ENCODE results near the gene DIS3L2. TPM values are rescaled to one million over a fixed set of nuclear protein-coding genes. Genes with fewer than 3 reads are reported as not detected.

Gene DIS3L2
- total RNA-seq, 1 experiment from 2014 or later, result 19.9 TPM

DNA sequence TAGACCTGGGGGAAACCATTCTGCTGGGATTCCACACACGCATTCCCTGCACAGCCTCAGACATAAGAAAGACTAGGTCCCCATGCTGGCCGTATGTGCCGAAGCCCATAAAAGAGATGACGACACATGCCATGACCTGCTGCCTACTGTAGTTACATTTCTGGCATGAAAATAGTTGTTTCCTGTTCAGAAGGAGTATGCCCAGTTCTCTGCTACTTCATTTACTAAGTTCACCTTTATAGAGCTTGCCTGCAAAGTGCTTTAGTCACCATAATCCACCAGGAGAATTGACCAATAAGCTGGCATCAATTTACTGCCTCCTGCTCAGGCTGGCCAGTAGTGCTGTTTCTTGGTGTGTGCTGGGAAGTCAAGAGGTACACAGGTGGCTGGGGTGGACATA, 266.8 kb downstream of the DIS3L2 start:
- DNase-seq (ENCODE audit: low read depth), result no peak

DNA sequence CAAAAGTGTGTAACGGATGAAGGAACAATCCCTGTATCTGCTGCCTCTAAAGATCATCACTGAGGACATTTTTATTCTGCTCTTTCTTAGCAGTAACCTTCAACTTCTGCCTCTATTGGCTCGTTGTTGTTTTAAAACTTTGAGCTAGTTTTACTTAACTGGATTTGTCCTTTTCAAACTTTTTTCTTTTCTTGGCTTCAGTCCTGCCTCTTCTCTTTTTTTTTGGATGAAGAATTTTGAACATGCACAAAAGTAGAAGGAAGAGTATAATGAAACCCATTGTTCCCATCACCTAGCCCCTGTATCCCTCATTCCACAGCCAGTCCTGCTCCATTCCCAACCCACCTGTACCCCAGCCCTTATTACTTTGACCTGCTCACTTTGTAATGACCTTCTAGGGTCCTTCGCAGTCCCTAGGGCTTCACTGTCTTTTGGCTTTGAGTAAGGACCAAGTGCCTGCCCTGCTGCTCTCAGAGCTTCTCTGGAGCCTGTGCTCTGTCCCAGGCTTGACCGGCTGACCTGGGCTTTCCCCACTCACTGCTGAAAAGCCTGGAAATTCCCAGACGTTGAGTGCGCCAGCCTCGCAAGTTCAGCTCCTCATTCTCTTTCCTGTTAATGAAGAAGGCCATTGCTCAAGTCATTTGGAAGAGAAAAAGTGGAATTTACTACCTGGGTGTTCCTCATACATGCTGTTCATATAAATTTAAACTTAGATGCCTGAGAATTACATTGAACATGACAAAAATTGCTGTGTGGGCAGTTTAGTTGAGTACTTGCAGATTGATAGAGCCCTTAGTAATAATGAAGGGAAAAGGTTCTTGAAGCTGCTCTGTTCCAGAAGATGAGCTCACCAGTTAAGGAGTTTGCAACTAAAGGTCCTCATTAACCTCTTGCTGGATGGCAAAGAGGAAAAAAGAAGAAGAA, 267.7 kb downstream of the DIS3L2 start:
- DNase-seq (ENCODE audit: low read depth), result no peak

DNA sequence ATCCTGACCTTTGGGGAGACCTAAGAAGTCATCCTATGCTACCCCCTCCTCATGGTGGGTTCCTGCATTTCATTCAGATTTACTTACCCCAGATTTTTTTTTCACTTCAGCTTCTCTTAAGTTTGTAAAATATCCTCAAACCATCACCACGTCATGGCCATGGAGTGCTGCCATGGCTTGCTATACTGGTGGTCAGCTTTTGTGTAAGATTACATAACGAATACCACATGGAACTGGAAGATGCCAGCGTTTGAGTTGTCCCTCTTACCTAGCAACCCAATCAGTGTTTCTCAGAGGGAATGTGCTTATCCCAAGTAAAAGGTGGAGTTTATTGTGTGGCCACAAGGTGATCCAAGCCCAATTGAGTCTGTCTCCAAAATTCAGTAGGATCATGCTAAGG, 268.4 kb downstream of the DIS3L2 start:
- DNase-seq (ENCODE audit: low read depth), result no peak

DNA sequence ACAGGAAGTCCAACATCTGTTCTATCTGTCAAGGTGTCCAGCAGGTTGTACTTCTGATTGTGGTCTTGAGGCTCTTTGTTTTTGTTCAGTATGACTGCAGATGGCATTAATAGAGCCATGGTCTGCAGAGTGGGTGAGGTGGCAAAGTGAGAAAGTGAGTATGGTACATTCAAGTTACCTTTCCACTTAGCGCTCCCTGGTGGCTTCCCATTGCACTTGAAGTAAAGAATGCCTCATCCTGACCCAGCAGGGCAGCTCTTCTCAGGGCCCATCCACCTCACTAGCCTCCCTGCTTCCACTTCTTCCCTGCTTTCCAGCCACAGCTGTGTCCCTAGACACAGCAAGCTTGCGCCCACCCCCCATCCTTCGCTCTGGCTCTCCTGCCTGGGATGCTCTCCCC, 269.0 kb downstream of the DIS3L2 start:
- peak; percentile 20 for DNase-seq (ENCODE audit: low read depth)

DNA sequence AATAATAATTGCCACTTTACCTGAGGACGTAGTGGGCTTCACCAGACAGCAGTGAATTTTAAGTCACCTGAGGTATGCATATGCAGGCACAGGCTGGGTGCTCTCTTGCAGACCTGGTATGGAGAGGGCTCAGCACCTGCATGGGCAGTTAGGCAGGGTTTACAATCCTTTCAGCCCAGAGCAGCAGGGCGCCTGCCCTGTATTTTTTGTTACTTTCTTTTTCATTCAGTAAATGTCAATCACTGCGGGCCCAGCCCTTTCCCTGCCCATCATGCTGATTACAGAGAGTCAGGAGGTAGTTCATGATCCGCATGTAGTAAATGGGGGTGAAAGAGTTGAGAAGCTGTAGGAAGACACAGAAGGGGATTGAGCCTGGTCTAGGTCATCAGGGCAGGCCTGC, 270.0 kb downstream of the DIS3L2 start:
- no peak for DNase-seq (ENCODE audit: low read depth)

DNA sequence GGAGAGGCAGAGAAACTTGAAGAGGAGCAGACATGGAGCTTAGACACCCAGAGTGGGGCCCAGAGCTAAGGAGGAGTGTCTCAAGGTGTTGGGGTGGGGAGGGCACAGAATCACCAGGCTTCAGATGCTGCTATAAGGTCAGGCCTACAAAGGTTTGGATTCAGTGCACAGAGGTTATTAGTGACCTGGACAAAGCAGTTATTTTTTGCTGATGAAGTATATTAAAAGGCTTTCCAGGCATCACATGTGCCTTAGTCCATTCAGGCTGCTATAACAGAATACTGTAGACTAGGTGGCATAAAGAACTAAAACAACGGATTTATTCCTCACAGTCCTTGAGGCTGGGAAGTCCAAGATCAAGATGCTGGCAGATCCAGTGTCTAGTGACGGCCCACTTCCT, 271.4 kb downstream of the DIS3L2 start:
- DNase-seq (ENCODE audit: low read depth), result no peak

DNA sequence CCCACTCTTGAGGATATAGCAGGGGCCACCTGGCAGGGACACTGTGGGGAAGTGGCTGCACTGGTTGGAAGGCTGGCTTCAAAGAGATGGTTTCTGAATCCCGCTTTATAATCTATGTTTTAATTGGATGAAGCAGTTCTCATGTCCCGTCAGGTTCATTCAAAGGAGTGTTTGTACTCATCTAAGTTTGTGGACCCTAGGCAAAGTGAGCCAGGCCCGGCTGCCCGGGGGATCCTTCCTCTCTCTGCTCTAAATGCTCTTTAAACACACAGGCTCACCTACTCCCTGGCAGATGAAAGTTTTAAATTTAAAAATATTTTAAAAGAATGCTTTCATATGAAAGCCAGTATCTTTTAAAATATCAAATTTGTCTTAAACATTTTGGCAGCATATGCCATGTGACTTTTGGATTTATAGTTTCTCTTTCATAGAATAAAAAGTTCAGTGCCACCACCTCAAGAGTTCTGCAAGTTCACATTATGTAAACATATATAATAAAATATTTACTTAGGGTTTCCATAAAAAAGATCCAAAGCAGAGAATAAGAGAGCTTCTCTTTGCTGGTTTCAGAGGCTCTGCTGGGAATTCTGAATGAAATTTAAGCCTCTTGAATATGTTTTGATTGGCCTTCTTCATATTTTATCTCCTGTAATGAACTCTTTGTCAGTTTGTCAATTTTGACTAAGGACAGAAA, 273.6 kb downstream of the DIS3L2 start:
- no peak for DNase-seq (ENCODE audit: low read depth)

DNA sequence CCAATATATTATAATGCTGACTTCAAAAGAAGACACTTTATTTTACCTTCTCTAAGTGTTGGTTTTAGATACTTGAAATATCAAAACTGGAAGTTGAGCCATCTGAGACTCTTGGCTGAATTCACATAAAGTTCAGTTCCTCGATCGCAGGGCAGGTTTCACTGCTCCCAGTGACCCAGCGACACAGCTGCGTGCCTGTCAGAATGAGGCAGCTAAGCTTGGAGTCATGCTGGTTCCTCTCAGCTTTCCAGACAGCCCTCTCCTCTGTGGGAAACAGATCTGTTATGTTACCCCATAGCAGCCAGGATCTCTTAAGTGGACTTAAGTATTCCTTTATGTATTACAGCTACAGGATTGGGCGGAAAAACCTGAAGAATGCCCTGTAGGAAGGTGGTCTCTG, 274.2 kb downstream of the DIS3L2 start:
- peak; percentile 22 for DNase-seq (ENCODE audit: low read depth)

DNA sequence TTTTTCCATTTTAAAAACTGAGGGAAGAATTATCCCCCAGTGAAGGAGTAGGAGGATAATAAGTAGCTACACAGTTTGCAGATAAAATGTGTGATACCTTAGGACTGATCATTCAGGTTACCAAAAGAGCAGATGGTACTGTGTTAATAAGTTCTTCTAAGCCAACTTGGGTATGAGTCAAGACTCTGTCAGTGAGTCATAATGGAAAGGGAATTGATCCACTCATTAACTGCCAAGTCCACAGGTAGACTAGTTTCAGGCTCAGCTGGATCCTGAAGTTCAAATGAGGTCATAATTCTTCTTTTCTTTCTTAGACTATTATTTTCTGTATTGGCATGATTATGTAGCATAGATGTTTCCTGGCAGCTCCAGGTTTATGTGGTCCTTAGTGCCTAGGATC, 274.7 kb downstream of the DIS3L2 start:
- DNase-seq (ENCODE audit: low read depth), result peak; percentile 10

DNA sequence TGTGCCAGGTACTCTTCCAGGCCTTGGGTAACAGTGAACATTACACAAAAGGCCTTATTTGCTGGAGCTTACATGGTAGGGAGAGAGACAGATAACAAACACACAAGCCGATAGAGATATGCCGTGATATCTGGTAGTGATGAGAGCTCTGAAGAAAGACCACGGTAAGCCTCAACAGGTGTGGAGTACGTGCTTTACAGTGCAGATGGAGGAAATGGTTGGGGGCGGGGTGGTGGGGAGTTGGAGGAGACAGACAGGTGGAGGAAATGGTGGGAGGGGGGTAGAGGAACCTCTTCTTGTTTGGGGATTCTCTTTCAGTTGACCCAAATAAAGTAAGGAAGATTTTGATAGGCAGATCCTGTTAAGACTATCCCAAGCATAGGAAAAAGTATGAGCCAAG, 276.0 kb downstream of the DIS3L2 start:
- no peak for DNase-seq (ENCODE audit: low read depth)

DNA sequence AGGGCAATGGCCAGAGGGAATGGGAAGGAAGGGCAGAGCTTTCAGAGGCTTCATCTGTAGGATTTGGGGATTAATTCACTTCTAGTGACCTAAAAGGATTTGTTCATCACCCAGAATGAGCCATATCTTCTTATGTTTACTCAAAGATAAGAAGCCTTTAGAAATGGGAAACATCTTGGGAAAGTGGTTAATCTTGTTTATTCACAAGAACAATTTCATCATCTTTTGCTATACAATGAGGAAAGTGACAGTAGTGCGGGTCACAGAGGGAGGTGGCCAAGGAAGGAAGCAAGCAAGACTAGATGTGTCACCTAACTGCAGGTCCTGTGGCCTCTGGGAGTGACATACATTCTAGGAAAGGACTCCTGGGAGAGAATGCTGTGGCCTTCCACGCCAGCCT, 276.6 kb downstream of the DIS3L2 start:
- DNase-seq (ENCODE audit: low read depth), result no peak

DNA sequence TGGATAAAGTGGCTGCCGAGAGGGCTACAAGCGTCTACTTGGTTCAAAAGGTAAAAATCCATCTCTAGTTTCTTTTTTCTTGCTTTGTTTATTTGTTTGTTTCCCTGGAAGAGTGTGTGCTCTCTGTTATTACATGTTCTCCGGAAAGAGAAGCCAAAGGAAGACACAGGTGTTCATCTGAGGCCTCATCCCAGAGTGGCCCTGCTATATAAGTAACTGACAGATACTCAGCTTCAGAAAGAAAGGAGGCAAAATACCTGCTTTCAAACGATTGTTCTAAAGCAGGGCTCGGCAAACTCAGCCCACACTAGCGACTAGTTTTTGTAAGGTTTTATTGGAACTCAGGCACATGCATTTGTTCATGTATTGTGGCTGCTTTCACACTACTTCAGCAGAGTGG, 277.1 kb downstream of the DIS3L2 start:
- no peak for DNase-seq (ENCODE audit: low read depth)

DNA sequence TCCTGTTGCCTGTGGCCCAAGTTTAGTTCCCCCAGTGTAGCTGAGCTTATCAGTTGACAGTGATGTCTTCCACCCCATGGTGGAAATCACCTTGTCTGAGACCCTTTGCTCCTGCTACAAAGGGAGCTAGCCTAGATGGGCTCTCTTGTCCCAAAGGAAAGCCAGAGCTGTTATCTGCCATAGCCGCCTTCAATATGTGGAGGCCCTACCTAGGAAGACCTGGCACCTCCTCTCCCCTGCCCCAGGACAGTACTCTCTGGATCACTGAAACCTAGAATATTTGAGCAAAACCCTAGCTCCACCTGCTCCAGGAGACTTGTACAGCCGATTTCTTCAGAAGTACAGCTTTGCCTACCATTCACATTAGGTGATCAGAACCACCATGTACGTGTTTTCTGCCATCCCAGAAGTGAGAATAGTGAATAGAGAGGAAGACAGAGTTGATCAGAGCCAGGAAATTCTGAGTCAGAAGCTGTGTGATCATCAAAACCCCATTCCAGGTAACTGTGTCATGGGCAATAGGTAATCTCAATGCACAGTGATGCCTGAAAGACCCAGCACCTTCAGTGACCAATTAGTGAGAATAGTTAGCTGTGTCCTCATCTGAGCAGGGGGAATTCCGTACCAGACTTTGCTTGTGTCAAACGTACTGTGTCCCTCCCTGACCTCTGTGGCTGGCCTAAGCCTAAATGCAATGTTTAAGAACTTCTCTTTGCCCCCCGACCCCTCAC, 278.6 kb downstream of the DIS3L2 start:
- no peak for DNase-seq (ENCODE audit: low read depth)

DNA sequence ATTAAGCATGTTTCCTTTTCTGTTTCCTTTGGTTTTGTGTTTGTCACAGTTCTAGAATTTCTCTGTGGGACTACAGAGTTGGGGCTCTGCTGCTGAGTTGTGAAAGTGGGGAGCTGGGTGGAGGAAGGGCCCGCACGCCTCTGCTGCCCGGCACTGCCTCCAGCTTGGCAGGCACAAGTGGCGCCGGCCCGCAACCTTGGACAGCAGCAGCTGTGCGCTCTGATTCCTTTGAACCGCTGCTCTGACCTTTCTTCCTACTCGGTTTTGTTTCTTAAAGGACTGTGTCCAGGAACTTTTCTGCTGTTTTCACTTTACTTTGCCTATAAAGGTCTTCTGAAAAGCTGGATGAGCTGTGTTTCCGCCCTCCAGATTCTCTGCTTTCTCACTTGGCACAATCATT, 279.4 kb downstream of the DIS3L2 start:
- DNase-seq (ENCODE audit: low read depth), result no peak

DNA sequence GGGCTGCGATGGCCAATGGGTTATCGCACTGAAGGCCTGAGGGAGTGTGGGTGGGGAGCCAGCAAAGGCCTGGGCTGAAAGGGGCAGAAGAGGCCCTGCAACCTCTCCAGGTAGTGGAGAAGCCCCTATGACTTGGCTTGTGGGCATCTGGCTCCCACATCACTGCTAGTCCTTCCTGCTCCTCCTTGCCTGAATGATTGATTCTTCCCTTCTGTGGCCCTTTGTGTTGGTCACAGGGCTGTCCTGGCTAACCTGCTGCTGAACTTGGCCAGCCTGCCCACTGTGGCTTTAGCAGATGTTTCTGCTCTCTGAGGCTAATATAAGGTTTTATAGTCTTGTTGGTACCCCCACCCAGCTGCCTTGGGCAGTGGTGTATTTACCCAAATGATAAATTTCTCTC, 280.8 kb downstream of the DIS3L2 start:
- no peak for DNase-seq (ENCODE audit: low read depth)

DNA sequence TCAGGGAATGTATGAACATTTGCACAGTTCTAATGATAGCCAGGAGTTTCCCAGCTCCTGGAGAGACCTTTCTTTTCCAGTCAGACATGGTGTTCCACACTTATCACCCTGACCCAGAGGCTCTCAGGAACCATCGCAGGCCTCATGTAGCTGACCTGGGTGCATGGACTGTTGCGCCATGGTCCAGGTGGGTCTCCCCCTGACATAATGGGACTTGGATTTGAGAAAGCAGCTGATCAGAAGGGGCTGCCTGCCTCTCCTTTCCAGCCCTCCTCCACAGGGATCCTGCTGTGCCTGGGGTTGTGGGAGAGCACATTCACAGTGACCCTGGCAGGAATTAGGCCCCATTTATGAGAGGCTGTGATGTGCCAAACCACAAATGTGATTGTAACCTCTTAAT, 283.6 kb downstream of the DIS3L2 start:
- DNase-seq (ENCODE audit: low read depth), result no peak

DNA sequence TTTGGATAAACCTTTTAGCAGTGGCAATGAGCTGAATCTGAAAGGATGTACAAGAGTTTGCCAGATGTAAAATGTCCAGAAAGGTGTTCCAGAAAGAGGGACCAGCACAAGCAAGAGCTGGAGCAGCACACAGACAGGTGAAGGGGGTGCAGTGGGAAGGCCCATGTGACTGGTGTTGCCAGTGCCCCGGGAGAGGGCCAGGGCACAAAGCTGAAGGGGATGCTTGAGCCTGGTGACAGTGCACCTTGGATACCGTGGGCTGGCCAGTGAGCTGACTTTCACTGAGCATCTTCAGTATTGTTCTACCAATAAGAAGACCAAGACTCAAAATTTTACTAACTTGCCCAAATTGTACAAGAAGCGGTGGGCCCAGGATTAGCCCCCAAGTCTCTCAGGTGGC, 284.7 kb downstream of the DIS3L2 start:
- DNase-seq (ENCODE audit: low read depth), result no peak

DNA sequence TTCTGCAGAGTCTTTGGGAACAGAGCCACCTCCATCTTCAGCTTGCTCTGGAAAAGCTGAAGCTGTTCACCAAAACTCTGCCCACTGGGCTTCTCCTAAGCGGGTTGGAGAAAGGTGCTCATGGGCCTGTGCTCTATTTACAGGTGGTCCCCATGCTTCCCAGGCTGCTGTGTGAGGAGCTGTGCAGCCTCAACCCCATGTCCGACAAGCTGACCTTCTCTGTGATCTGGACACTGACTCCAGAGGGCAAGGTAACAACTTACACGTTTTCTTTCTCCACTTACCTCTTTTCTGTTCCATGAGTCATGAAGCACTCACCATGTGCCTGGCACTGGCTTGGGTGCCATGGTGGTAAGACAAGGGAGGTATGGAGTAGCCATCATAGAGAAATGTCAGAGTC, 287.6 kb downstream of the DIS3L2 start:
- no peak for DNase-seq (ENCODE audit: low read depth)

DNA sequence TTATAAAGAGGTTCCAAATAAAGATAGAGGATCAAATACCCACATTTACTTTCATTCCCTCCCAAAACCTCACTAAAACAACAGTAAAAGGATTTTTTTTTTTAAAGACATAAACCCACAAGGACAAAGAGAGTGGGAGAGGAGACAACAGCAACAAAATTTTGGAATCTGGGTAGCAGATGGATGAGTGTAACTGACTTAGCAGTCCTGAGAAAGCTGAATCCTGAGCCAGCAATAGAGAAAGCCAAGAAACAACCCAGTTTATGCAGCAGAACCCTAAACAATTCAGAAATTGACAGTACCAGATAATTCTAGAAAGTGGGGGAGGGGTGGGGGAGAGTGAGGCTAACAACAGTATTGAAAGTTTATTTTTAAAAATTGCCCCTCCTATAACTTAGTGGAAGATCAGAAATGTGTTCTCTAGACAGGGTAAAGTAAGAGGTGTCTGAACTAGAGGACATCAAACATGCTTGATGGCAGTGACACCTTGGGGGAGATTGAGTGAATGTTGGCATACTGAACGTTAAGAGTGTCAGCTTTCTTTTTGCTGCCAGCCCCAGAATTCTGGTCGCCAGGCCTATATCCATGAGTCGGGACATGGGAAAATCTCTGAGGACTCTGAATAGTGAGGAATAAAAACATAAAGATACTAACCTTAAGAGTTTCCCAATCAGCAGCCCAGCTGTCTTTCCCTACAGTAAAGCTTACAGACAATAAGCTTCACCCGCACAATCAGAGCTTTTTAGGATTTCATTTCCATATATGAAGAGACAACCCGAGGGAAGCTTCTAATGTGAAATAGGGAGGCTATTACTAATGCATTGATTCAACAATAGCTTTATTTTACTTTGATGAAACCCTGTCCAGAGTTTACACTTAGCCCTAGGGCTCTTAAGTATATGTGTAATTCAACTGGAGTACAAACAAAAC, 289.0 kb downstream of the DIS3L2 start:
- no peak for DNase-seq (ENCODE audit: low read depth)

DNA sequence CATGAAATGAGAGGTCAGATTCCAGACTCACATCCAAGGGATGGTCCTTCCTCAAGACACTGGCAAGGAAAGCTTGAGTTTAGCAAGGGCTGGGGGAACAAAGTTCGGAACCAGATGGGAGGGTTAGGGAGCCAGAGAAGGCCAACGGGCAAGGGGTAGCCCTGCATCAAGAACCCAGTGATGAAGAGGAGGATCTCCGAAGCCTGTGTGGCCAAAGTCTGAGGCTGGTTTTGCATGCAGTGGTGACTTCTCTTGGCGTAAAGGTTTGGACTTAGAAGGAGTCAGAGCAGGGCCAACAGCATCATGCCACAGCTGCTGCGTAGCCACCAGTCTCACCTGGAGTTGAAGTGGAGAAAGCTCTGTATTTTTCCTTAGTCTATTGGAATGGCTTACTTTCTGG, 293.5 kb downstream of the DIS3L2 start:
- no peak for DNase-seq (ENCODE audit: low read depth)

DNA sequence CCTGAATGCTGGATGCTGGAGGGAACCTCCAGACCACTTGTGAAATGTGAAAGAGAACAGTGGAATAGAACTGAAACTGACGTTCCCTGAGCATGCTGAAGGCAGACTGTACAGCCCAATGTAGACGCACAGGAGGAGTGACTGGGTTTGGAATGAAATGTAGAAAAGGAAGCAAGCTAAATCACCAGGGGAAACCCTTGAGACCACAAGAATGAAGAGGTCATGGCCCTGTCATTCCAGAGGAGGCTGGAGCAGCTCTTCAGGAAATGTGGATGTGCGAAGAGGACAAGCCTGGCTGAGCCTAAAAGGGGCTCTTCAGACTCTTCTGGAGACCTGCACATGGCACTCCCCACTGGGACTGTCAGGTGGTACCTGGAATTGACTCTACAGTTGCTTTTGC, 298.6 kb downstream of the DIS3L2 start:
- peak; percentile 91 for DNase-seq (ENCODE audit: low read depth)

Data from LHCN-M2 (cell line).